ENCODE measurements around the gene MTA3. TPM values are rescaled to one million over a fixed set of nuclear protein-coding genes. Genes with fewer than 3 reads are reported as not detected.

The MTA3 gene
- total RNA-seq, 1 donor from 2014 or later, result 23.5 TPM

DNA sequence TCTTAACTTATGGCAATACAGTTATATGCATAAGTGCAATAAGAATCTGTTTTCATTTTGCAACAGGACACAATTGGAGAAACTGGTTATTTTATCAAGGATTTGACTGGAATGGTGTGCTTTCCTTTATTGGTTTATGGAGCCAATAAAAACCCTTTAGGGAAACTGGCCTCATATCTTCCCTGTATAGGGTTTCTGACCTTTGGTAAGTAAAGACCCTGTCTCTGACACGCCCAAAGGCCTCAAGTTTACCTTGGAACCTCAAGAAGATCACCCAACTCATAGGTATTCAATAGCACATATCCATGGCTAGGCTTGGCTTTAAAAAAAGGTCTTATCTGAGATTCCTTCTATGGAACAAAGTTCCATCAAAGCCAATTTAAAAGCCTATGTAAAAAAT, 212.7 kb downstream of the MTA3 start:
- Histone ChIP-seq H3K36me3 (peaks cover 8% of the 10 kb centered on the region), H3K27ac (no peak overlapping the region), H3K4me1 (no peaks in the 10 kb centered on the region), H3K9me3 (no peaks in the 10 kb centered on the region), H3K27me3 (ENCODE audit: low read depth) (no peaks in the 10 kb centered on the region), H3K4me3 (no peak overlapping the region)
- DNase-seq, result no peak
- TF ChIP-seq CTCF (IDR thresholded peaks at IDR 0.05), result no peak
- intact Hi-C loops (cut with DNase I), result no loop called here
- no peak for ATAC-seq

GRCh38 chr2:42783511-42783910, 215.1 kb downstream of the MTA3 start:
- Histone ChIP-seq H3K27me3 (ENCODE audit: low read depth) (no peaks in the 10 kb centered on the region), H3K27ac (no peak overlapping the region), H3K4me1 (no peaks in the 10 kb centered on the region), H3K9me3 (no peaks in the 10 kb centered on the region), H3K36me3 (peaks cover 8% of the 10 kb centered on the region), H3K4me3 (no peak overlapping the region)
- intact Hi-C loops (cut with DNase I), result no loop called here
- no peak for ATAC-seq
- no peak for TF ChIP-seq CTCF (IDR thresholded peaks at IDR 0.05)
- DNase-seq, result no peak

GRCh38 chr2:42784204-42784880, 215.9 kb downstream of the MTA3 start:
- TF ChIP-seq CTCF (IDR thresholded peaks at IDR 0.05), result no peak
- Histone ChIP-seq H3K4me1 (no peaks in the 10 kb centered on the region), H3K36me3 (peaks cover 8% of the 10 kb centered on the region), H3K9me3 (no peaks in the 10 kb centered on the region), H3K27ac (no peak overlapping the region), H3K27me3 (ENCODE audit: low read depth) (no peaks in the 10 kb centered on the region), H3K4me3 (no peak overlapping the region)
- DNase-seq (no peak), ATAC-seq (no peak)
- intact Hi-C loops (cut with DNase I), result no loop called here

GRCh38 chr2:42786561-42787345, 218.3 kb downstream of the MTA3 start:
- intact Hi-C loops (cut with DNase I), result no loop called here
- ATAC-seq (no peak), DNase-seq (no peak)
- no peak overlapping the region for H3K4me3 ChIP-seq
- no peak for TF ChIP-seq CTCF (IDR thresholded peaks at IDR 0.05)
- peaks cover 4% of the 10 kb centered on the region for H3K4me1 ChIP-seq
- no peaks in the 10 kb centered on the region for H3K9me3 ChIP-seq
- H3K27ac ChIP-seq, result no peak overlapping the region
- peaks cover 8% of the 10 kb centered on the region for H3K36me3 ChIP-seq
- H3K27me3 ChIP-seq (ENCODE audit: low read depth), result no peaks in the 10 kb centered on the region

DNA sequence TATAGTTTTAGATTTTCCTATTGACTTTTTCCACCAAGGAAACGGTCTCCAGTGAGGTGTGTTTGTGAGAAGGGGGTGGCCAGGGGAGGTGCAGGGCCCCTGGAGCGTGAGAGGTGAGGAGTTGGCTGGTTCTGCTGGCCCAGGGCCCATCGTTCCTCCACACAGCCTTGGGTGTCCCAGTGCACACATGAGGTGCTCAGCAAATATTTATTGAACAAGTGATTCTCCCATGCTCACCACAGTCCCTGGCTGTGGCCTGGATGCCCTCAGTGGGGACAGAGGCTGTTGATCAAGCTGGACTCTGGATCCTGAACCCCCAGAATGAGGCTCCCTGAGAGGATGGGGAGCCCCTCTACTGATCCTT, 219.0 kb downstream of the MTA3 start:
- no peaks in the 10 kb centered on the region for H3K27me3 ChIP-seq (ENCODE audit: low read depth)
- DNase-seq (no peak), ATAC-seq (no peak)
- peaks cover 8% of the 10 kb centered on the region for H3K36me3 ChIP-seq
- H3K4me3 ChIP-seq, result no peak overlapping the region
- no peak overlapping the region for H3K27ac ChIP-seq
- intact Hi-C loops (cut with DNase I), result no loop called here
- peaks cover 6% of the 10 kb centered on the region for H3K4me1 ChIP-seq
- TF ChIP-seq CTCF (IDR thresholded peaks at IDR 0.05), result no peak
- H3K9me3 ChIP-seq, result no peaks in the 10 kb centered on the region

All from lower lobe of right lung (tissue), 2 donors.